Epithelial cell of proximal tubule (primary cell): ENCODE measurements around the gene SLTM. TPM values are rescaled to one million over a fixed set of nuclear protein-coding genes. Genes with fewer than 3 reads are reported as not detected.
"Not testable (repeated sequence)": the region's sequence is repeated elsewhere in the genome, so short reads cannot be mapped to it uniquely, and the experiment has no call there.

Experiments
- DNase-seq: peaks from one replicate; pipeline ENCODE4 v3.0.0-alpha.2; 2011; ENCODE audit warnings: low read depth
- H3K4me3 ChIP-seq: 2 replicates; pipeline ENCODE4 v1.5.1; 2011; ENCODE audit warnings: low read depth, mild to moderate bottlenecking, low read length
- total RNA-seq: library from RNA; depleted of rRNA; stranded (reverse); fragments of >200 nt; gene quantifications from 2 replicates; pipeline ENCODE4 v1.2.3, GENCODE V29; 2015
- TF ChIP-seq, protein P1 (sequence below): conservative IDR thresholded peaks from 2 replicates; pipeline ENCODE4 v1.5.1; 2012; ENCODE audit warnings: low read depth, mild to moderate bottlenecking, low read length

Gene SLTM
- total RNA-seq, 1 donor from 2014 or later, result 47.9 TPM

DNA sequence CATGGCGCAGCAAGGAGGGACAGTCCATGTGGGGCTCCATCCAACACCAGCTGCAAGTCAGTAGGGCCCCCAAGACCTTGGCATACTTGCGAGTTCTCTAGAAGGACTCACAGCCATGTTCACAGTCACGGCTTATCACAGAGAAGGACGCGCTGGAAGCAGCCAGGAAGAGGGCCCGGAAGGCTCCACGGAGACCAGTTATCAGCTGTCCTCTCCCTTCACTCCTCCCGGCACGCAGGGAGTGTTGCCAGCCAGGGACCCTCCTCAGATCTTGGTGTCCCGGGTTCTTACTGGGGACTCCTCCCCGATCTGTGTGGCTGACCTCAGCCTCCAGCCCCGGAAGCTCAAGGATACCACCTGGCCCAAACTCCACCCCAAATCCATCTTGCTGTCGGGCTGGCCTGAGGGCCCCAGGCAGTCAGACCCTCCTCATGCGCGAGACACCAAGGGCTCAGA is 68.0 kb downstream of the SLTM start:
- TF ChIP-seq, protein P1, sequence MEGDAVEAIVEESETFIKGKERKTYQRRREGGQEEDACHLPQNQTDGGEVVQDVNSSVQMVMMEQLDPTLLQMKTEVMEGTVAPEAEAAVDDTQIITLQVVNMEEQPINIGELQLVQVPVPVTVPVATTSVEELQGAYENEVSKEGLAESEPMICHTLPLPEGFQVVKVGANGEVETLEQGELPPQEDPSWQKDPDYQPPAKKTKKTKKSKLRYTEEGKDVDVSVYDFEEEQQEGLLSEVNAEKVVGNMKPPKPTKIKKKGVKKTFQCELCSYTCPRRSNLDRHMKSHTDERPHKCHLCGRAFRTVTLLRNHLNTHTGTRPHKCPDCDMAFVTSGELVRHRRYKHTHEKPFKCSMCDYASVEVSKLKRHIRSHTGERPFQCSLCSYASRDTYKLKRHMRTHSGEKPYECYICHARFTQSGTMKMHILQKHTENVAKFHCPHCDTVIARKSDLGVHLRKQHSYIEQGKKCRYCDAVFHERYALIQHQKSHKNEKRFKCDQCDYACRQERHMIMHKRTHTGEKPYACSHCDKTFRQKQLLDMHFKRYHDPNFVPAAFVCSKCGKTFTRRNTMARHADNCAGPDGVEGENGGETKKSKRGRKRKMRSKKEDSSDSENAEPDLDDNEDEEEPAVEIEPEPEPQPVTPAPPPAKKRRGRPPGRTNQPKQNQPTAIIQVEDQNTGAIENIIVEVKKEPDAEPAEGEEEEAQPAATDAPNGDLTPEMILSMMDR, result no peak
- H3K4me3 ChIP-seq, result peak overlapping the region; percentile 50
- DNase-seq, result no peak

DNA sequence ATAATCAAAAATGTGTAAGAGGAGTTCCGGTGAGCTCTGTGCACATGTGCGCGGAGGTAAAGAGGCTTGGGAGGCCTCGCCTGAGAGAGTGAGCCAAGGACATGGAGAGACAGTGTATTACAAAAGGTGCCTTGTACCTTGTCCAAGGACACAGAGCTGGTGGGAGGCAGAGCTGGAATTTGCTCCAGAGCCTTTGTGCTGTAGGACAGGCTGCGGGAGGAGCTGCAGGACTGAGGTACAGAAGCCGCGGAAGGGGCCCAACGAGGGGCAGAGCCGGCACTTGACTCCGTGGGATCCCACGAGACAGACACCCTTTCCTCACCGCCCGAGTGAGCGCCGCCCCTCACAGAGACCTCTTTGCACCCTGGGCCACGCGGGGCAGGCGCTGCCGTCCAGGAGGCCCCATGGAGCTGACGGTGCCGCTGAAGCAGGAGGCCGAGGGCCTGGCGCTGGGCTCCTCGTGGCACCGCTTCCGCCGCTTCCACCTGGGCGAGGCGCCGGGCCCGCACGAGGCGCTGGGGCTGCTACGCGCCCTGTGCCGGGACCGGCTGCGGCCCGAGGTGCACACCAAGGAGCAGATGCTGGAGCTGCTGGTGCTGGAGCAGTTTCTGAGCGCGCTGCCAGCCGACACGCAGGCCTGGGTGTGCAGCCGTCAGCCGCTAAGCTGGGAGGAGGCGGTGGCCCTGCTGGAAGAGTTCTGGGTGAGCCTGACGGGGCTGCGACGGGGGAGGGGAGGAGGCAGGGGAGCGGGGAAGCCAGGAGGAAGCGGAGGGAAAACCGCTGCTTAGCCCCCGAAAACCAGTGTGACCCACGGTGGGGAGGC is 68.7 kb downstream of the SLTM start:
- H3K4me3 ChIP-seq, result peak overlapping the region; percentile 50
- TF ChIP-seq, protein P1, result no peak
- no peak for DNase-seq

DNA sequence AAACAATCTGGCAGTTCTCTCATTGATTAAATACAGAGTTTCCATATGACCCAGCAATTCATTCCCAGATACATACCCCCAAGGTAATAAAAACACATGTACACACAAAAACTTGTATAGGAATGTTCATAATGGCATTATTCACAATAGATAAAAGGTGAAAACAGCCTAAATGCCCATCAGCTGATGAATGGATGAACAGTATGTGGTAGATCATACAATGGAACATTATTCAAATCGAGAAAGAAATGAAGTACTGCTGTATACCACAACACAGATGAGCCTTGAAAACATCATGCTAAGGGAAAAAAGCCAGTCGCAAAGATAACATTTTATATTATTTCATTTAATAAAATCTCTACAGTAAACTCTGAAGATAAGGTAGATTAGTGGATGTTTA is 71.2 kb downstream of the SLTM start:
- DNase-seq, result no peak
- TF ChIP-seq, protein P1, result no peak
- H3K4me3 ChIP-seq, result no peak overlapping the region

DNA sequence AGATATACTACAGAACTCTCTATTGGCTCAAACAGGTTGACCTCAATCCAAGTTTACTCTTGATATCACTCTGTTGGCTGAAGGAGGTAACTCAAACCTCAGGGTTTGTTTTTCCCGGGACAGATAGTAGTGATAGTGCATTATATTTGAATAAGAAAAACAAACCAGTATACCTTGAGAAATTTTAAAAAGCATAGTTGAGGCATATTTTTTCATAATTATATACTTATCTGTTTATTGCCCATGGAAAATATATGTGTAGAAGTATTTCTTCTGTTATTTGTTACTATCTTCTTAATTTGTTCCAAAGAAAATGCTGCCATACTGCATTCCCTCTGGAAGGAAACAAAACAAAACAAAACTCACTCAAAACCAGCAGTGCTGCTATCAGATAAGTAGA is 76.9 kb downstream of the SLTM start:
- DNase-seq, H3K4me3 ChIP-seq: not testable (repeated sequence)

DNA sequence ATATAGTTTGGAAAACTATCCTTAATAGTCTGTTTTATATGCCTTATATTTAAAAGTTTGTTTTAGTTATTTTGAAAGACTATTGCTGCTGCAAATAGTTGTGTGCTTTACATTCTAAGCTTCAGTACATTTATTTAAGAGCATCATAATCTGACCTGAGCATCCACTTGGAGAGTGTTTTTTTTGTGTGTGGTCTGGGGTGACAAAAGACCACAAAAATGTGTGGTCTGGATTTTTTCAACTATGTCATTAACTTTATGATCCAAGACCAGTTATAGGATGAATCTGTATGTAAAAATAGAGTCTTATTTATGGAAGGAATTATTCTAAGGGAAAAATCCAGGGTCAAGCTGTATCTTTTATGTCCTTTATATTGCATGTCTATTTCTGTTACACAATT is 77.4 kb downstream of the SLTM start:
- TF ChIP-seq, protein P1, result no peak
- no peak overlapping the region for H3K4me3 ChIP-seq
- DNase-seq, result no peak

DNA sequence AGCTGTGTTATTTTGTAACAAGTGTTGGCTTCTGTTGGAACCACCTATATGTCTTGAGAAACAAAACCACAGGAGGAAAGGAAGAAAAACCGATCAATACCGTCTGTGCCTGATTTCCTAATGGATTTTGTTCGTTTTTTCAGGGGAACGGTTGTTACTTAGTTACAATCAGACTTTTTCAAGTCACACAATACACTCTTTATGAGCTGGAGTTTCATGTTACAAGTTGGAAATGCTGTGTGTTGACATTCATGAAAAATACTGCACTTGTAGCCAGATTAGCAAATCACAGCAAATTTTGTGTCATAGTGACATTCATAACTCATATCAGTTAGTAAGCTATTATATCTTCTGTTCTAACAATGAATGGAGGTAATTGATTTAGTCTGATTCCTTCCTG is 78.9 kb downstream of the SLTM start:
- TF ChIP-seq, protein P1, result no peak
- no peak for DNase-seq
- H3K4me3 ChIP-seq, result no peak overlapping the region

DNA sequence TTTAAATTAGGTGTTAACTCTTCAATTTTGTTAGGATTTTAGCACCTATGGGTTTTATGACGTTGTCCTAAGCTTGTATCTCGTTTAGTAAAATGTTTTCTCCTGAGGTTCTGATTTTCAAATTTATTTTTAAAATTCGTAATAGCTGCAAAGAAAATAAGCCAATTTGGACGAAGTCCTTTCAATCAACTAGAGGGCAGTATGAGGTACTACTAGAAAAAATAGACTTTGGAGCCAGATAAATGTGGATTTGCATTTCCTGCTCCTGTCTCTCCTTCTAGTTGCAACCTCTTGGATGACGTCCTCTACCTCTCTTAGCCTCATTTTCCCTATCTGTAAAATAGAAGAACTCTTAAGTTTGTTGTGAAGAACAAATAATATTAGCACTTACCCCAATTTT is 81.1 kb downstream of the SLTM start:
- TF ChIP-seq, protein P1, result peak; percentile 19
- no peak overlapping the region for H3K4me3 ChIP-seq
- no peak for DNase-seq

DNA sequence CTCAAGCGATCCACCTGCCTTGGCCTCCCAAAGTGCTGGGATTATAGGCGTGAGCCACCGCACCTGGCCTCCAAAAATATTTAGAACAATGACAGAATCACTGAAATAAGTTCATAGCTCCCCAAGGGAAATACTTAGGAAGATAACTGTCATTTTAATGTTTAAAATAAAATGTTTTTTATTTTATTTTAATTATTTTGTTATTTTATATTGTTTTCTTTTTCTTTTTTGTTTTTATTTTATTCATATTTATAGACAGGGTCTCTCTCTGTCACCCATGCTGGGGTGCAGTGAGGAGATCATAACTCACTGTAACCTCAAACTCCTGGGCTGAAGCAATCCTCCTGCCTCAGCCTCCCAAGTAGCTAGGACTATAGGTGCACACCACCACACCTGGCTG is 82.3 kb downstream of the SLTM start:
- not testable (repeated sequence) for DNase-seq, H3K4me3 ChIP-seq
